Ecto neural progenitor cell (in vitro differentiated cells): ENCODE data around the gene APOBEC3G.
A peak's percentile ranks its signal among the peaks of the same experiment; 100 is the strongest.
"Not testable (repeated sequence)": the region's sequence is repeated elsewhere in the genome, so short reads cannot be mapped to it uniquely, and the experiment has no call there.

Experiments used
- DNase-seq: peaks from one replicate; pipeline ENCODE4 v3.0.0-alpha.2; 2018; ENCODE audit warnings: low spot score

Gene APOBEC3G

DNA sequence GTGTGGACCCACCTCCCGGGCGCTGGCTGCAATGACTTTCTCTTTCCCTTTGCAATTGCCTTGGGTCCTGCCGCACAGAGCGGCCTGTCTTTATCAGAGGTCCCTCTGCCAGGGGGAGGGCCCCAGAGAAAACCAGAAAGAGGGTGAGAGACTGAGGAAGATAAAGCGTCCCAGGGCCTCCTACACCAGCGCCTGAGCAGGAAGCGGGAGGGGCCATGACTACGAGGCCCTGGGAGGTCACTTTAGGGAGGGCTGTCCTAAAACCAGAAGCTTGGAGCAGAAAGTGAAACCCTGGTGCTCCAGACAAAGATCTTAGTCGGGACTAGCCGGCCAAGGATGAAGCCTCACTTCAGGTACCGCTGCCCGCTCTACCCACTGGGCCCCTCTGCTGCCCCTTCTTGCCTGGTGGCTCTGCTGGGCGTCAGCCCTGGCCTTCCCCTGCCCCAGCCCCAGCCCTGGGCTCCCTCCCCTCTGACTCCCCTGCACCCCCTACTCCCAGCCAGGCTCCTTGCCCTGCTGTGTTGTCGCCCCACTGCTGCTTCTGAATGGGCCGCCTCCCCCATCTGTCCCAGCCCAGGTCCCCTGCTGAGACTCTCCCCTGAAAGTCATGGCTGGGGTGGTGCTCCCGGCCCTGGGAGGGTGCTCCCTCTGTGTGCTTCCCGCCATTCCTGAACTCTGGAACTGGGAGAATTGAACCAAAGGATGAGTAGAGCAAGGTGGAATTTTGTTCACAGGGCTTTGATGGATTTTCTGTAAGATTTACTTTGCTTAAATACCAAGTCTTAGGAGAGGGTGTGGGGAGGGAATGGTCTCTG is at the start of gene APOBEC3G:
TSS of gene APOBEC3G (plus strand) at position 250 of the 815 bp plus-strand sequence. CDS start at position 337, 87 bp downstream.
- DNase-seq, result not testable (repeated sequence)

DNA sequence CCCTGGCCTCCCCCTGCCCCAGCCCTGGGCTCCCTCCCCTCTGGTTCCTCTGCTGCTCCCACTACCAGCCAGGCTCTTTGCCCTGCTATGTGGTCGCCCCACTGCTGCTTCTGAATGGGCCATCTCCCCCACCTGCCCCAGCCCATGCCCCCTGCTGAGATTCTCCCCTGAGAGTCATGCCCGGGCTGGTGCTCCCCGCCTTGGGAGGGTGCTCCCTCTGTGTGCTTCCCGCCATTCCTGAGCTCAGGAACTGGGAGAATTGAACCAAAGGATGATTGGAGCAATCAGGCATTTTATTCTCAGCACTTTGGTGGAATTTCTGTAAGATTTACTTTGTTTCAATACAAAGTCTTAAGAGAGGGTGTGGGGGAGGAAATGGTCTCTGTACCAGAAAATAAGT is 49.4 kb upstream of the APOBEC3G start:
- no peak for DNase-seq

DNA sequence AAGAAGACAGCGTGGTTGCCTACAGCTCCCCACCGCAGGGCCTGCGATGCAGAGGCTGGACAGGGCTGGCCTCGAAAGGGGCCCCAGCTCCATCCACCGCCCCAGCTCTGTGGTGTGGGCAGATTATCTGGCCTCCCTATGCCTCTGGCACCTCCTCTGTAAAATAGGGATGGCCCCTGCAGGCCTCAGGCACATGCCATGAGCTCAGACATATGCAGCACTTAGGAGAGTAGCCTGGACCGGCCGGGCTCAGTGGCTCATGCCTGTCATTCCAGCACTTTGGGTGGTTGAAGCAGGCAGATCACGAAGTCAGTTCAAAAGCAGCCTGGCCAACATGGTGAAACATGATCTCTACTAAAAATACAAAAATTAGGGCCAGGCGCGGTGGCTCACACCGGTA is 48.8 kb upstream of the APOBEC3G start:
- DNase-seq, result no peak

DNA sequence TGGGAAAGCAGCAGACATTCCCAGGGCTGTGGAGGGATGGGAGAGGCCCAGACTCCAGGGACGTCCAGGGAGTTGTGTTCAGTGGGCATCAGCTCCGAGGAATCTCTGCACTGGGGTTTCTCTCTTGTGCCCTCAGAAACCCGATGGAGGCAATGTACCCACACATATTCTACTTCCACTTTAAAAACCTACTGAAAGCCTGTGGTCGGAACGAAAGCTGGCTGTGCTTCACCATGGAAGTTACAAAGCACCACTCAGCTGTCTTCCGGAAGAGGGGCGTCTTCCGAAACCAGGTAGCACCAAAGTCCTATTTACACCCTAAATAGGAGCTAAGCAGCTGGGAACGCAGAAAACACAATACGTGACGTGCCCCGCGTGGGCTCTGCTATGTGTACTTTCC is 47.8 kb upstream of the APOBEC3G start:
- no peak for DNase-seq

DNA sequence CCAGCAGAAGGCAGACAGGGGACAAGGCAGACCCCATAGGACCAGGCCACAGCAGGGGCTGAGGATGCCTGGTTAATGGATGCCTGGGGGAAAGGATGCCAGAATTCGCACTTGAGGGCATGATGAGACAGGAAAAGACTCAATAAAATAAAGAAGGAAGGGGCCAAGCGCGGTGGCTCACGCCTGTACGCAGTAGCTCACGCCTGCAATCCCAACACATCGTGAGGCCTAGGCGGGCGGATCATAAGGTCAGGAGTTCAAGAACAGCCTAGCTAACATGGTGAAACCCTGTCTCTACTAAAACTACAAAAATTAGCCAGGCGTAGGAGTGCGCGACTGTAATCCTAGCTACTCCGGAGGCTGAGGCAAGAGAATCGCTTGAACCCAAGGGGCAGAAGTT is 46.4 kb upstream of the APOBEC3G start:
- no peak for DNase-seq

DNA sequence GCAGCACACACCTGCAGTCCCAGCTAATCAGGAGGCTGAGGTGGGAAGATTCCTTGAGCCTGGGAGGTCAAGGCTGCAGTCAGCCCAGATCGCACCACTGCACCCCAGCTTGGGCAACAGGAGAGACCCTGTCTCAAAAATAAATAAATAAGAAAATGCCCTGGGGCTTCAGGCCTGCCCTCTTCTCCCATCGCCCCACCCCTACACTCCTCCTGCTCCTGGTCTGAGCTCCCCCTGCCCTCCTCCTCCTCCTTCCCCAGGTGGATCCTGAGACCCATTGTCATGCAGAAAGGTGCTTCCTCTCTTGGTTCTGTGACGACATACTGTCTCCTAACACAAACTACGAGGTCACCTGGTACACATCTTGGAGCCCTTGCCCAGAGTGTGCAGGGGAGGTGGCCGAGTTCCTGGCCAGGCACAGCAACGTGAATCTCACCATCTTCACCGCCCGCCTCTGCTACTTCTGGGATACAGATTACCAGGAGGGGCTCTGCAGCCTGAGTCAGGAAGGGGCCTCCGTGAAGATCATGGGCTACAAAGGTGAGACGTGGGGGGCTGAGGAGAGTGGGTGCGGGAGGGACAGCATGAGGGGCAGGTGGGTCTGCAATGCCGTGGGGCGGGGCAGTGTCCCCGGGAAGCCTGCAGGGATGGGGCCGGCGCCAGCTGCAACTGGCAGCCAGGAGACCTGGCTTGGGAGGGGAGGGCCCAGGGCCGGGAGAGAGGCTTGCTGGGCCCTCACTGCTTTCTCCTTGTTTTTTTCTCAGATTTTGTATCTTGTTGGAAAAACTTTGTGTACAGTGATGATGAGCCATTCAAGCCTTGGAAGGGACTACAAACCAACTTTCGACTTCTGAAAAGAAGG is 45.4 kb upstream of the APOBEC3G start:
- DNase-seq, result not testable (repeated sequence)

DNA sequence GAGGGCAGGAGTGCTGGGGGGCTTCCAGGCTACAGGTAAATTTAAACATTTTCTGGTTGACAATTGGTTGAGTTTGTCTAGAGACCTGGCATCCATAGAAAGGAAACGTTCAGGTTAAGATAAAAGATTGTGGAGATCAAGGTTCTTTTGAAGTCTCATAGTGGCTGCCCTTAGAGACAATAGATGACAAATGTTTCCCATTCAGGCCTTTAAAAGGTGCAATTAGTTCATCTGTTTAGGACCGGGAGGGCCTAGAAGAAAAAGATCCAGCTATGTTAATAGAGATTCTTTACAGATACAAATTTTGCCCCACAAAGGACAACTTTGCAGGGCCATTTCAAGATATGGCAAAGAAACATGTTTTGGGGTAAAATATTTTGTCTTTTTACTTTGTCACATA is 40.0 kb upstream of the APOBEC3G start:
- DNase-seq, result not testable (repeated sequence)

DNA sequence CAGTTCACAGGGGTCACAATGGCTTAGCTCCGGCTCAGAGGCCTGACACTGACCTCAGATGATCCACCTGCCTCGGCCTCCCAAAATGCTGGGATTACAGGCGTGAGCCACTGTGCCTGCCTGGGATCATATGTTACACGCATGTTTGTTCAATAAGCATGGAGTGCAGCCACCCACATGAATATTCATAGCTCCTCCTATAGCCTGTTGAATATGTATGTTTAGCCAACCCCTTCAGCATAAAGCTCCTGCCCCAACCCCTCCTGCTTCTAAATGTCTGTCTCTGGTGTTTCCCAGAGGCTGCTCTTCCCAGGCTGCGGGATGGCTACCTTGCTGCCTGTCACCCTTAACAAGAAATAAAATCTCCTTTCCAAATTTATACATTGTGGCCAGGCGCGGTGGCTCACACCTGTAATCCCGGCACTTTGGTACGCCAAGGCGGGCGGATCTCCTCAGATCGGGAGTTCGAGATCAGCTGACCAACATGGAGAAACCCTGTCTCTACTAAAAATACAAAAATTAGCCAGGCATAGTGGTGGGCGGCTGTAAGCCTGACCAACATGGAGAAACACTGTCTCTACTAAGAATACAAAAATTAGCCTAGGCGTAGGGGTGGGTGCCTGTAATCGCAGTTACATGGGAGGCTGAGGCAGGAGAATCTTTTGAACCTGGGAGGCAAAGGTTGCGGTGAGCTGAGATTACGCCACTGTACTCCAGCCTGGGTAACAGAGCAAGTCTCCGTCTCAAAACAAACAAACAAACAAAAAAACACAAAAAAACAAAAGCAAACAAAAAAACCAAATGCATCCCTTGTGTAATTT is 37.6 kb upstream of the APOBEC3G start:
- no peak for DNase-seq

DNA sequence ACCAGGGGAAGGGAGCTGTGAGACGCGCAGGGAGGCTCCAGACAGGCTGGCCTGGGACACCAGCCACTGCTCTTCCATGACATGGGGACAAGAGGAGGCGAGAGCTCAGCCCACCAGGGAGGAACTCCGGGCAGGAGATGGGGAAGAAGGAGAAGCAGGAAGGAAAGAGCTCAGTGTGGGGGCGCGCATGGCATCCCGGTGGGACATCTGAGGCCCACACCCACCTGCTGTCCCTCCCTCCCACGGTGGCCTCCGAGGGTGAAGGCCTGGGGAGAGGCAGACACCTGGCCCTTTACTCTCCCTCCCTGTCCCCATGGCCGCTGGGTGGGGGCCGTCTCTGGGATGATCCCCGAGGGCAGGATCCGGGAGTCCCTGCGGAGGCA is 36.9 kb upstream of the APOBEC3G start:
- not testable (repeated sequence) for DNase-seq

DNA sequence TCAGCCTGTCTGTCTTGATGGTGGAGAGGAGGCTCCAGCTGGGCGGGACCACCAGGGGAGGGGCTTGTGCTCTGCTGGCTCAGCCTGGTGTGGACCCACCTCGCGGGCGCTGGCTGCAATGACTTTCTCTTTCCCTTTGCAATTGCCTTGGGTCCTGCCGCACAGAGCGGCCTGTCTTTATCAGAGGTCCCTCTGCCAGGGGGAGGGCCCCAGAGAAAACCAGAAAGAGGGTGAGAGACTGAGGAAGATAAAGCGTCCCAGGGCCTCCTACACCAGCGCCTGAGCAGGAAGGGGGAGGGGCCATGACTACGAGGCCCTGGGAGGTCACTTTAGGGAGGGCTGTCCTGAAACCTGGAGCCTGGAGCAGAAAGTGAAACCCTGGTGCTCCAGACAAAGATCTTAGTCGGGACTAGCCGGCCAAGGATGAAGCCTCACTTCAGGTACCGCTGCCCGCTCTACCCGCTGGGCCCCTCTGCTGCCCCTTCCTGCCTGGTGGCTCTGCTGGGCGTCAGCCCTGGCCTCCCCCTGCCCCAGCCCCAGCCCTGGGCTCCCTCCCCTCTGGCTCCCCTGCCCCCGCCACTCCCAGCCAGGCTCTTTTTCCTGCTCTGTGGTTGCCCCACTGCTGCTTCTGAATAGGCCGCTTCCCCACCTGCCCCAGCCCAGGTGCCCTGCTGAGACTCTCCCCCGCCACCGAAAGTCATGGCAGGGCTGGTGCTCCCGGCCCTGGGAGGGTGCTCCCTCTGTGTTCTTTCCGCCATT is 36.4 kb upstream of the APOBEC3G start, which contains the start of gene APOBEC3F:
TSS of gene APOBEC3F (plus strand) at position 327 of the 759 bp plus-strand sequence. CDS start at position 424, 97 bp downstream.
- peak; percentile 66 for DNase-seq

DNA sequence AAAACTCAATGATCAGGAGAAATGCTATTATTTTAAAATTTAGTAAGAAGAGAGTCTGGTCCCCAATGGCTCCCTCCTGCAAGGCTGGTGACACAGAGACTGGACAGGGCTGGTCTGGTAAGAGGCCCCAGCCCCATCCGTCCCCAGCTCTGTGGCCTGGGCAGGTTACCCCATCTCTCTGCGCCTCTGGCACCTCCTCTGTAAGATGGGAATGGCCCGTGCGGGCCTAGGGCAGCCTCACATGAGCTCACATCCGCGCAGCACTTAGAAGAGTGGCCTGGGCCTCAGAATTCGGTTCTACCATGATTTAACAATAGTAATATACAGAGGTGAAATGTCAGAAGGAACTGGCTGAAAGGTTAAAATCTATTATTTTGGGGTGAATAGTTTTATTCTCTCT is 35.2 kb upstream of the APOBEC3G start:
- DNase-seq, result no peak

DNA sequence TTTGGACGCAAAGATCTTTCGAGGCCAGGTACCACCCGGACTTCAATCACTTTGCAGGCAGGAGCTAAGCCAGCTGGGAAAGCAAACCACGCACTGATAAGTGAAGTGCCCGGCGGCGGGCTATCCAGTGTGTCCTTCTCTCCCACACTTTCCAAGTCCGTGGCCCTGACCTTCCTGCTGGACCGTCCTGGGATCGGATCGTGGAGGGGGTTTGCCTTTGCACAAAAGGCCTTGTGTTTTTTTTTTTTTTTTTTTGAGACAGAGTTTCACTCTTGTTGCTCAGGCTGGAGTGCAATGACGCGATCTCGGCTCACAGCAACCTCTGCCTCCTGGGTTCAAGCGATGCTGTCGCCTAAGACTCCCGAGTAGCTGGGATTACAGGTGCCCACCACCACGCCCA is 34.0 kb upstream of the APOBEC3G start:
- not testable (repeated sequence) for DNase-seq

DNA sequence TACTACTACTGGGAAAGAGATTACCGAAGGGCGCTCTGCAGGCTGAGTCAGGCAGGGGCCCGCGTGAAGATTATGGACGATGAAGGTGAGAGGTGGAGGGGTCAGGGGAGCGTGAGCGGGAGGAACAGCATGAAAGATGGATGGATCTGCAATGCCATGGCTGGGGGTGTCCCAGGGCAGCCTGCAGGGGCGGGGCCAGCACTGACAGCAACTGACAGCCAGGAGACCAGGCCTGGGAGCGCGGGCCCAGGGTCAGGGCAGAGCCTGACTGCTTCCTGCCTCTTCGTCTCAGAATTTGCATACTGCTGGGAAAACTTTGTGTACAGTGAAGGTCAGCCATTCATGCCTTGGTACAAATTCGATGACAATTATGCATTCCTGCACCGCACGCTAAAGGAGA is 31.9 kb upstream of the APOBEC3G start:
- DNase-seq, result not testable (repeated sequence)

DNA sequence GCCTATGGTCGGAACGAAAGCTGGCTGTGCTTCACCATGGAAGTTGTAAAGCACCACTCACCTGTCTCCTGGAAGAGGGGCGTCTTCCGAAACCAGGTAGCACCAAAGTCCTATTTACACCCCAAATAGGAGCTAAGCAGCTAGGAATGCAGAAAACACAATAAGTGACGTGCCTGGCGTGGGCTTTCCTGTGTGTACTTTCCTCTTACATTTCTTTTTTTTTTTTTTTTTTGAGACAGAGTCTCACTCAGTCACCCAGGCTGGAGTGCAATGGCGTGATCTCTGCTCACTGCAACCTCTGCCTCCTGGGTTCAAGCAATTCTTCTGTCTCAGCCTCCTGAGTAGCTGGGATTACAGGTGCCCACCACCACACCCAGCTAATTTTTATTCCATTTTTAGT is 27.6 kb upstream of the APOBEC3G start:
- not testable (repeated sequence) for DNase-seq

DNA sequence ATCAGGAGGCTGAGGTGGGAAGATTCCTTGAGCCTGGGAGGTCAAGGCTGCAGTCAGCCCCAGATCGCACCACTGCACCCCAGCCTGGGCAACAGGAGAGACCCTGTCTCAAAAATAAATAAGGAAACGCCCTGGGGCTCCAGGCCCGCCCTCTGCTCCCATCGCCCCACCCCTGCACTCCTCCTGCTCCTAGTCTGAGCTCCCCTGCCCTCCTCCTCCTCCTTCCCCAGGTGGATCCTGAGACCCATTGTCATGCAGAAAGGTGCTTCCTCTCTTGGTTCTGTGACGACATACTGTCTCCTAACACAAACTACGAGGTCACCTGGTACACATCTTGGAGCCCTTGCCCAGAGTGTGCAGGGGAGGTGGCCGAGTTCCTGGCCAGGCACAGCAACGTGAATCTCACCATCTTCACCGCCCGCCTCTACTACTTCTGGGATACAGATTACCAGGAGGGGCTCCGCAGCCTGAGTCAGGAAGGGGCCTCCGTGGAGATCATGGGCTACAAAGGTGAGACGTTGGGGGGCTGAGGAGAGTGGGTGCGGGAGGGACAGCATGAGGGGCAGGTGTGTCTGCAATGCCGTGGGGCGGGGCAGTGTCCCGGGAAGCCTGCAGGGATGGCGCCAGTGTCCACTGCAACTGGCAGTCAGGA is 25.1 kb upstream of the APOBEC3G start:
- not testable (repeated sequence) for DNase-seq

DNA sequence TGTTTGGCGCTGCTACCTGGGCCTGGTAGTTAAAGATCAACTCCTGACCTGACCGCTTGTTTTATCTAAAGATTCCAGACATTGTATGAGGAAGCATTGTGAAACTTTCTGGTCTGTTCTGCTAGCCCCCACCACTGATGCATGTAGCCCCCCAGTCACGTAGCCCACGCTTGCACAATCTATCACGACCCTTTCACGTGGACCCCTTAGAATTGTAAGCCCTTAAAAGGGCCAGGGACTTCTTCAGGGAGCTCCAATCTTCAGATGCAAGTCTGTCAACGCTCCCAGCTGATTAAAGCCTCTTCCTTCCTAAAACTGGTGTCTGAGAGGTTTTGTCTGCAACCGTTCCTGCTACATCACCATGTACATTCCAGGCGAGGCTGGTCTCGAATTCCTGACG is 21.4 kb upstream of the APOBEC3G start:
- no peak for DNase-seq

DNA sequence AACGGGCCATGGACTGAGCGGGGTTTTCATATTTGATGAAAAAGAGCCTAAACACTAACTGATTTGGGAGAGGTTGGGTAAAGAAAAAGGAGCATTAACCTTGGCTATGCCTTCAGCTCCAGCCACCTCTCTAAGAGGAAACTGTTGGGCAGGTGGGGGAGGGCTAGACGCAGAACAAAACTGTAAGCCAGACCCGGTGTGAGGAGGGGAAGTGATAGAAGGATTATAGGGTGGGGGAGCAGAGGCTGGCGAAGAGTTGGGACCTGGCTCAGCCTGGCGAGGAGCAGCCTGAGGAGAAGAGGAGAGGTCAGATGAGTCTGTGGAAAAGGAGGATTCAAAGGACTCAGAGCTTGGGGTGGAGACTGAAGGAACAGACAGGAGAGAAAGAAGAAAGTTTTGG is 15.8 kb upstream of the APOBEC3G start:
- DNase-seq, result not testable (repeated sequence)

DNA sequence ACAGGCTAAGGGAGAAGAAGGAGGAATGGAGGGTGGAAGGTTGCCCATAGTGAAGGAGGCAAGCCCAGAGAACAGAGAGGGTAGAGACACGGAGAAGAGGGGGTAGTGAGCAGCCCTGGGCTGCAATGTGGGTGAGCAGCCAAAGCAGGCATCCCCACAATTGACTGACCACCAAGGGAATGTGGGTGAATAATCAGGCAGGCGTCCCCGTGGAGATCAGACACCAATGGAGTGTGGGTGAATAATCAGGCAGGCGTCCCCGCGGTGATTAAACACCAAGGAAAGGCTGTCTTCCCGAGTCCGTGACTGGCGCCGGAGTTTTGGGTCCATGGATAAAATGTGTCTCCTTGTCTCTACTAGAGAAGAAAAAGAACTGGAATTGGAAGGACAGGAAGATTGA is 15.1 kb upstream of the APOBEC3G start:
- not testable (repeated sequence) for DNase-seq

DNA sequence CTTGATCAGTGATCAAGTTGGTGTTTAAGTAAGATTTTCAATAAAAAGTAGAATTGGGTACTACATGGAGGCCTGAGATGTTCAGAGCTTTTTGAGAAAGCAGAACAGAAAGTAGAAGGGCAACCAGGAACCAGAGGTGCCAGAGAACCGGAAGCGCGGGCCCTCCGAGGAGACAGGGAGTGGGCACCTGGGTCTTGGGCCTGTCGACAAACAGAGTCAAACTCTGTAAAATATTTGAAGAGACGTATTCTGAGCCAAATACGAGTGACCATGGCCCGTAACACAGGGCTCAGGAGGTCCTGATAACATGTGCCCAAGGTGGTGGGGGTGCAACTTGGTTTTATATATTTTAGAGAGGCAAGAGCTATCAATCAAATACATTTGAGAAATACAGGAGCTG is 13.2 kb upstream of the APOBEC3G start:
- not testable (repeated sequence) for DNase-seq

DNA sequence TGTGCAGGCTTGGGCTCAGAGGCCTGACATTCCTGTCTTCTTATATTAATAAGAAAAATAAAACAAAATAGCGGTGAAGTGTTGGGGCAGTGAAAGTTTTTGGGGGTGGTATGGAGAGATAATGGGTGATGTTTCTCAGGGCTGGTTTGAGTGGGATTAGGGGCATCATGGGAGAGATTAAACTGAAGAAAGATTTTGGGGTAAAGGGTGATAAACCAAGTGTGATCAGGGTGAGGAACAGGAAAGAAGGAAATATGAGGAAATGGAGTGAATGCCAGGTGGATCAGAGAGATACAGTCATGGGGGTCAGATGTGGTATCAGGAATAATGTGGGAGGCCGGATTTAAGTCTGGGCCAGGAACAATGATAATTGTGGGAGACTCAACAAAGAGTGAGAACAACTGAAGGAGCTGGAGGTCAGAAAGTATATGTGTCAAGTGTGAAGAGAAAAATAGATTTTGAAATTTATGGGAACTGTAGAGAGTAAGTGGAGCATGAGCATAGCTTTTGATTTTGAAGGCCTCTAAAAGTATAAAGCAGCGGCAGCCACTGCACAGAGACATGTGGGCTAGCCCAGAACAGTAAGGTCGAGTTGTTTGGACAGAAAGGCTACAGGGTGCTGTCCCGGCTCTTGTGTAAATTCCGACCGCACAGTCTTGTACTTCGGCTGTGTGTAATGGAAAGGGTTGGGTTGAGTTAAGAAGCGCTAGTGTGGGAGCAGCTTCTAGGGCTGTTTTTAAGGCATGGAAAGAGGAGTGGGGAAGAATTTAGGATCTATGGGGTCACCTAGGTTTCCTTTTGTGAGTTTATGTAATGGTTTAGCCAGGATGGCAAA is 10.4 kb upstream of the APOBEC3G start:
- not testable (repeated sequence) for DNase-seq
